ENCODE measurements around the gene SEPTIN1.
A peak's percentile ranks its signal among the peaks of the same experiment; 100 is the strongest.

Gene SEPTIN1, protein sequence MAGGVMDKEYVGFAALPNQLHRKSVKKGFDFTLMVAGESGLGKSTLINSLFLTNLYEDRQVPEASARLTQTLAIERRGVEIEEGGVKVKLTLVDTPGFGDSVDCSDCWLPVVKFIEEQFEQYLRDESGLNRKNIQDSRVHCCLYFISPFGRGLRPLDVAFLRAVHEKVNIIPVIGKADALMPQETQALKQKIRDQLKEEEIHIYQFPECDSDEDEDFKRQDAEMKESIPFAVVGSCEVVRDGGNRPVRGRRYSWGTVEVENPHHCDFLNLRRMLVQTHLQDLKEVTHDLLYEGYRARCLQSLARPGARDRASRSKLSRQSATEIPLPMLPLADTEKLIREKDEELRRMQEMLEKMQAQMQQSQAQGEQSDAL

DNA sequence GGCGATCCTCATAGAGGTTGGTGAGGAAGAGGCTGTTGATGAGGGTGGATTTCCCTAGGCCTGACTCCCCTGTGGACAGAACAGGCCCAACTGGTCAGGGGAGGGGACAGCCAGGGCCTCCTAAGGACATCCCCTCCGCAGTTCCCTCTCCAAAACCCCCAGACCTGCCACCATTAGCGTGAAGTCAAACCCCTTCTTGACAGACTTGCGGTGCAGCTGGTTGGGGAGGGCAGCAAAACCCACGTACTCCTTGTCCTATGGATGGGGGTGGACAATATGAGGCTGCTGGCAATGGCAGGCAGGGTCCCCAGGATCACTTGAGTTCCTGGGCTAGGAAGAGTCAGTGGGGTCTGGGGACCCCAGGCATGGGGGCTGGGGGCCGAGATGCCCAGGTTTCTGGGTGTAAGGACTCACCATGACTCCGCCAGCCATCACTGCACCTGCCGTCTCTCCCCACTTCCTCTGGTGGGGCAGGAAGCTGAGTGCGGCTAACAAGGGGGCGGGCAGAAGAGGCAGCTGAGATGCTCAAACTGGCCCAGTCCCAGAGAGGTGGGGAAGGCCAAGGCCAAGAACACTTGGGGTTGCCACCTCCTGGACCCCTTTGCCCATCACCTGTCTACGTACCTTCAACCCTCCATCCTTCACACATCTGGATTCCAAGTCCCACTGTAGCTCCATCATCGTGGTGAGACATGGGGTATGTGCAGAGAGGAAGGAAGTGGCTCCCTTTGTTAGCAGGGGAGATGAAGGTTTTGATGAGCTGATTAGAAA, at the start of gene SEPTIN1:
Gene SEPTIN1, minus strand, starts transcription at position 451 of the 771 bp plus-strand sequence. Its CDS starts 19 bp downstream, at position 432.
- peak; percentile 81 for DNase-seq (ENCODE audit: low spot score)

DNA sequence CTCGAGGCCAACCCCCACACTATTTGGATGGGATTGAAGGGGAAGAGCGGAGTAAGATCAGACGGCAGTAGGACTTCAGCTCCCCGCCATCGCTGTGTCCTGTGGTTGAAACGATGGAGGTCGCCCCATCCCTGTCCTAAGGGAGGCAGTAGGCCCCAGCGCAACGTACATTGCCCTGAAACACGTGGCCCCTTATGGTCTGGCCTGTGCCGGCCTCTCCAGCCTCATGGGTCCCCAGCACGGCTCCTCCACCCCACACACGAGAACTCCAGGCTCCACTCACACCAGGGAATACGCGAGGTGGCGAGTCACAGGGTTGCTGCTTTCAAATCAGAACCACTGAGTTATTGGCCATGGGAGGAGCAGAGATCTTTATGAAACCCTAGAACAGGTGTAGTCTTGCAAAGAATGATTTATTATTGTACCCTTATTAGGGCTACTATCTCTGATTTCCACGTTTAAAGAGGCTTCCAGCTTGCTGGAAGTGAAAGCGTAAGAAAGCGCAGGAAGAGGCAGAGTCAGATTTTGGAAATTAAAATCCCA, 48.1 kb upstream of the SEPTIN1 start:
- no peak for DNase-seq (ENCODE audit: low spot score)

DNA sequence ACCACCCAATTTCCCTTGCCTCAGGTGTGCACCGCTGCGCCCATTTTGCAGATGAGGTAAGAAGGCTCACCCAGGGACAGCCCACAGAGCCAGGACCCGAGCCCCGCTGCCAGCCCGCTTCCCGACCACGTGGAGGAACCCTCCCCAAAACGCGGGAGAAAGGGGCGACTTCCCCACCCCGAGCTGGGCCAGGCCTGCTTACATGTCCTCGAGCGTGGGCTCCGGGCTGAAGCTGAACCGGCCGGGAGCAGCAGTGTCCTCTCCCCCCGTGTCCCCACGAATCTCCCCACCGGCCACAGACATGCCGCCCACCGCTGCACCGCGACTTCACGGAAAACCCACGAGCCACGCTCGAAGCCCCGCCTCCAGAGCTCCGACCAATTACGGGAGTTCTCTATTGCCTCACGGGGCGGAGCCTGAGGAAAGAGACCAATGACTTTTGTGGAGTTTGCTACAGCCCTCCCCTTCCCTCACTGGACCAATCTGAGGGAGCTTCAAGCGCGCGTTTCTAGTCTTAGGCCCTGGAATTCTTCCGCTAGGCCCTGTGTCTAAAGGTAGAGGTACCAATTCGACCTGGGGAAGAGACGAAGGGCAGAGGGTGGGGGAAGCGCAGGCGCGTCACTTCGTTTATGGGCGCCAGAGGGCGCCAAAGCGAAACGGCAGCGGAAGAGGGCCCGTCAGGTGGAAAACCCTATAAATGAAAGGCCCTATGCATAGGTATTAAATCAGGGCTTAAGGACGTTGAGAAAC, 47.5 kb upstream of the SEPTIN1 start, which contains the start of gene DCTPP1:
Gene DCTPP1, minus strand, starts transcription at position 353 of the 750 bp plus-strand sequence. Its CDS starts 50 bp downstream, at position 303.
- peak; percentile 100 for DNase-seq (ENCODE audit: low spot score)

DNA sequence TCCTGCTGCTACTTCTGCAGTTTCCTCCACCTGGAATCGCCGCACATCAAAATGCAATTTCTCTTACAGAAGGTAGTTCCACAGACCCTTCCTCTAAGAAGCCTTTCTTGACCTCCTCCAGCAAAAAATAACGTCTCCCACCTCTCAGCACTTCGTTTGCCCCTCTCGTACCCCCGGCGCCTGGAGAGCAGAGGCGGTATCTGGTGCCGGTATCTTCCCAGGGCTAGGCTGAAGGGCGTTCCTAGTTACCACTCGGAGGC, 47.0 kb upstream of the SEPTIN1 start:
- no peak for DNase-seq (ENCODE audit: low spot score)

DNA sequence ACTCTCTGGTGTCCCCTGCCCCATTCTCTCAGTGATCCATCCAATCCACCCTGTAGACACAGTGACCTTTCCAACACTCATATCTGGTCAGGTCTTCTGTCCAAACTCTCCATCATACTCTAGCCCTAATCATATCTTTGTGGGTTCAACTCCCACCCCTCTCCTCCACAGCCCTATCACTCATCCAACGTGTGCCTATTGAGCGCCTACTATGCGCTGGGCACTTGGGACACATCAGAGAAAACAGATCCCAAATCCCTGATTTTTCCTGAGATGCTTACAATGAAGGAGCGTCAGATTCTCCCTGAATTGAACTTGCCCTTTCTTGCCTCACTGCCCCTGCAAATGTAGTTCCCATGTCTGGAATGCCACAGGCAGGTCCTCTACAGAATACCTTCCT, 45.7 kb upstream of the SEPTIN1 start:
- no peak for DNase-seq (ENCODE audit: low spot score)

DNA sequence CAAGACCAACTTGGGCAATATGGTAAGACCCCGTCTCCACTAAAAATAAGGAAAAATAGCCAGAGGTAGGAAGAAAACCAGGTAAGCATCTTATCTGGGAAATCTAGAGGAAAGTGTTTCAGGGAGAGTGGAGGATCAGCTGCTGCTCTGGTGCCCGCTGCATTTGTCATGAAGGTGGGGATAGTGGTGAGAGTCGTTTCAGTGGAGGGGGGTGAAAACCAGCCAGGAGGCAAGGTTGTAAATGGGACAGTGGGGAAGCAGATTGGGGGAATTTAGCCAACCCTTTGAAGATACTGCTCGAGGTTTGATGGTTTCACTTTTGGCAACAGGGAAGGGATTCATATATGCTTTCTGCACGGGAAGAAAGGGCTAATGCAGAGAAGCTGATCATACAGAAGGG, 38.6 kb upstream of the SEPTIN1 start:
- no peak for DNase-seq (ENCODE audit: low spot score)

DNA sequence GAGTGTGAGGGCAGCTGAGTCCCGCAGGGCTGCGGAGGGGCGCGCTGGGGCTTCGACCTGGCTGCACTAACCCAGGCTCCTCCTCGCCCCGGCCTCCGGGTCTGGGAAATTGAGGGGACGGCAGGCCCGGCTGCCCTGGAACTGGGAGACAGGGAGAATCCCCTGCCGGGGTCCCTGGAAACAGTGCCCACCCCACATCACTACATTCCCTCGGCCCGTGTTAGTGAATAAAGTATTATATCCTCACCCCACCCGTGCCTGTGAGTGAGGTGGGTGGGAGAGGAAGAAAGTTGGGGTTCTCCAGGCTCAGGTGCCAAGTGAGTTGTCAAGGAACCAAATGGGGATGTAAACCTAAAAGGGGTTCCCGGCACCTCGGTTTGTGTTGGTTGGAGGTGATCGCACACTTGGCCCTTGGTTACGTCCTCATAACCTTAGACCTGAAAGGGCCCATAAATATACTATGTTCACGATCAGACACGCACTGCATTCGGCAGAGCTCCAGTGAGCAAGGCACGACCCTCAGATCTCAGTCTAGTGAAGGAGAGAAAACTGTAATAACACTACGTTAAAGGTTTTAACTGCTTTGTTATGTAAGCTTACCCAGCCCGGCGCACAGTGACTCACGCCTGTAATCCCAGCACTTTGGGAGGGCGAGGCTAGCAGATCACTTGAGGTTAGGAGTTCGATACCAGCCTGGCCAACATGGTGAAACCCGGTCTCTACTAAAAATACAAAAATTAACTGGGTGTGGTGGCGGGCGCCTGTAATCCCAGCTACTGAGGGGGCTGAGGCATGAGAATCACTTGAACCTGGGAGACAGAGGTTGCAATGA, 36.2 kb upstream of the SEPTIN1 start:
- DNase-seq (ENCODE audit: low spot score), result no peak

DNA sequence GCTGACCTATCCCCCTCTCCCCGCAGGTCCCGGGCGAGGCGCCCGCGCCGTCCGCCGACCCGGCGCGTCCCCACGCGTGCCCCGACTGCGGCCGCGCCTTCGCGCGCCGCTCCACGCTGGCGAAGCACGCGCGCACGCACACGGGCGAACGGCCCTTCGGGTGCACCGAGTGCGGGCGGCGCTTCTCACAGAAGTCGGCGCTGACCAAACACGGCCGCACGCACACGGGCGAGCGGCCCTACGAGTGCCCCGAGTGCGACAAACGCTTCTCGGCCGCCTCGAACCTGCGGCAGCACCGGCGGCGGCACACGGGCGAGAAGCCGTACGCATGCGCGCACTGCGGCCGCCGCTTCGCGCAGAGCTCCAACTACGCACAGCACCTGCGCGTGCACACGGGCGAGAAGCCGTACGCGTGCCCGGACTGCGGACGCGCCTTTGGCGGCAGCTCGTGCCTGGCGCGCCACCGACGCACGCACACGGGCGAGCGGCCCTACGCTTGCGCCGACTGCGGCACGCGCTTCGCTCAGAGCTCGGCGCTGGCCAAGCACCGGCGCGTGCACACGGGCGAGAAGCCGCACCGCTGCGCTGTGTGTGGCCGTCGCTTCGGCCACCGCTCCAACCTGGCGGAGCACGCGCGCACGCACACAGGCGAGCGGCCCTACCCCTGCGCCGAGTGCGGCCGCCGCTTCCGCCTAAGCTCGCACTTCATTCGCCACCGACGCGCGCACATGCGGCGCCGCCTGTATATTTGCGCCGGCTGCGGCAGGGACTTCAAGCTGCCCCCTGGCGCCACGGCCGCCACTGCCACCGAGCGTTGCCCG, 35.4 kb upstream of the SEPTIN1 start:
- DNase-seq (ENCODE audit: low spot score), result peak; percentile 80

DNA sequence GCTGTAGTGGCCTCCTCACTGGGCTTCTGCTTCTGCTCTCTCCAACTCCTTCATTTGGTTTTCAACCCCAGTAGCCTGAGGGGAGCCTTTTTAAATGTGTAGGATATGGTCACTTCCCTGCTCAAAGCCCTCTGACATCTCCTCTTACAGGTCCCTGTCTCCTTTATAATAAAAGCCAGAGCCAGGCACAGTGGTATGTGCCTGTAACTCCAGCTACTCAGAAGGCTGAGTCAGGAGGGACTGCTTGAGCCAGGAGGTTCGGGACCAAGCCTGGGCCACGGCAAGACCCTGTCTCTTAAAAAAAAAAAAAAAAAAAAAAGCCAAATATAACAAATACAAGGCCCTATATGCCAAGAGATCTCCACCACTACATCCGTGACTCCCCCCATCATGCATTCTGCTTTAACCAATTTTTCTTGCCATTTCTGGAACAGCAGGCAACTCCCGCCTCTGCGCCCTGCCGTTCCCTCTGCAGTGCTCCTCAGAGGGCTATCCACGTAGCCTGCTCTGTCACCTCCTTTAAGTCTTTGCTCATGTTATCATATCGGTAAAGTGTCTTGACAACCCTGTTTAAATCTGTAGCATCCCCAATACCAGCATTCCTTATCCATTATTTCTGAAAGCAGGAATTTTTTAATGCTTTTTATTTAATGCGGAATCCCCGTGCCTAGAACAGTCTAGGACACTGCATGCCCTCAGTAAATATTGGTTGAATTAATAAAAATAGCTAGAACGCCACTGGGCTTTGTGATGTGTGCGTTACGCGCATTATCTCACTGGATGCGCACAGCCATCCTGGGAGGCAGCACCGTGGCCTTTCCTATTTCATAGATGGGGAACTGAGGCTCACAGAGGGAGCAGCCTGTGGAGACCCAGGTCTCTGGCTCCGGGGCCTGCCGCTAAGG, 34.5 kb upstream of the SEPTIN1 start:
- DNase-seq (ENCODE audit: low spot score), result no peak

DNA sequence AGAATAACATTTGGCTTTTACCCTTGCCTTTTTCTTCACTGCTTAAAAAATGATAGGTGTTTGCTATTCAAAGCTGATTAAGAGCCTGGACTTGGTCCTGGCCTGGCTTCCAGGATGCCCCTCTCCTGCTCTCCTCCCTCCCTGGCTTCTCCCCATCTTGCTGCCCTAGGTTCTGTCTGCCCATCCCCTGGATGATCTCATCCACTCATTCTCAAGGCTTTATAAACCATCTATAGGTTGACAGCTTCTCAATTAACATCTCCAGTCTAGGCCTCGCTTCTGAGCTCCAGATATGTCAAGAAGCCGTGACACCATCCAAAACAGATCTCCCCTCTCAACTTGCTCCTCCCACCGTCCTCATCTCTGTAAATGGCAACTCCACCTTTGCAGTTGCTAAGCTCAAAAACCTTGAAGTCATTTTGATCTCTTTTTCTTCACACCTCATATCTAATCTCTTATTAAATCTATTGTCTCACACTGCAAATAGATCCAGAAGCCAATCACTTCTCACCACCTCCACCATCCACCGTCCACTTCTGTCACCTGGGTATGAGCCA, 33.8 kb upstream of the SEPTIN1 start:
- DNase-seq (ENCODE audit: low spot score), result no peak

DNA sequence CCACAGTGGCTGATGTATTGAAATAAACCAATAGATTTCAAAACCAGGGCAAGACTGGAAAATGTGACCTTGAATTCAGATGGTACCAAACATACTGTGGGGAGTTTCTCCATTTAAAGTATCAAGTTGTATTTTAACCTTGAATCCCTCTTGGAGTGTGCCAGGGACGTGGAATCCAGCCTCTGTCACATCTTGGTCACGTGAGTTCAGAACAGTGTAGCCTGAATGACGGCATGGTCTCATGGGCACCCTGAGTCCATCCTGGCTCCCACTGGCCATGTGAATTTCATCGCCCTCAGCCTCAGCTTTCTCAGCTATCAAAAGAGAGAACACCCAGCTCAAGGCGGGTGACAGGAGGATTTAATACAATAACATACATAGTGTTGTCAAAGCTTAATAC, 31.8 kb upstream of the SEPTIN1 start:
- no peak for DNase-seq (ENCODE audit: low spot score)

DNA sequence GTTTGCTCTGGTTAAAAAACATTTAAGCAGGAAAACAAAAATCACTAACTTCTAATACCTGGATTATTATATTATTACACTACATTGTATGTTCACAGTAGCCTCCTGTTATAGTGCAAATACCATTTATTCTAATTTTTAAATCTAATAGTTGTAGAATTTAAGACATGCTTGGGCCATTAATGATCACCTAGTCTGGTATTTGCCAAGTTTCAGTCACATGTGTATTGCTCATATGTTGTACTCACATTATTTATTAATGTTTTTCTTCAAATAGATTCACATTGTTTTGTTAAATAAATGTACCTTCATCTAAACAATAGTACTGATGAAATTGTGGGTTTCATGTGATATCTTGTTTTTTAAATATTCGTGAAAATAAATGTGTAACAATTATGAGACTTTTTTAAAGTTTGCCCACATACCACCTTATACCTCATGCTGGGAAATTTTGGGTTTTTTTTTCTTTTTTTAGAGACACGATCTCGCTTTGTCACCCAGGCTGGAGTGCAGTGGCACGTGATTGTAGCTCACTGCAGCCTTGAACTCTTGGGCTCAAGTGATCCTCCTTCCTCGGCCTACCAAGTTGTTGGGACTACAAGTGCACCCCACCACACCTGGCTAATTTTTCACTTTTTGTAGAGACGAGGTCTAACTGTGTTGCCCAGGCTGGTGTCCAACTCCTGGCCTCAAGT, 30.9 kb upstream of the SEPTIN1 start:
- DNase-seq (ENCODE audit: low spot score), result no peak

DNA sequence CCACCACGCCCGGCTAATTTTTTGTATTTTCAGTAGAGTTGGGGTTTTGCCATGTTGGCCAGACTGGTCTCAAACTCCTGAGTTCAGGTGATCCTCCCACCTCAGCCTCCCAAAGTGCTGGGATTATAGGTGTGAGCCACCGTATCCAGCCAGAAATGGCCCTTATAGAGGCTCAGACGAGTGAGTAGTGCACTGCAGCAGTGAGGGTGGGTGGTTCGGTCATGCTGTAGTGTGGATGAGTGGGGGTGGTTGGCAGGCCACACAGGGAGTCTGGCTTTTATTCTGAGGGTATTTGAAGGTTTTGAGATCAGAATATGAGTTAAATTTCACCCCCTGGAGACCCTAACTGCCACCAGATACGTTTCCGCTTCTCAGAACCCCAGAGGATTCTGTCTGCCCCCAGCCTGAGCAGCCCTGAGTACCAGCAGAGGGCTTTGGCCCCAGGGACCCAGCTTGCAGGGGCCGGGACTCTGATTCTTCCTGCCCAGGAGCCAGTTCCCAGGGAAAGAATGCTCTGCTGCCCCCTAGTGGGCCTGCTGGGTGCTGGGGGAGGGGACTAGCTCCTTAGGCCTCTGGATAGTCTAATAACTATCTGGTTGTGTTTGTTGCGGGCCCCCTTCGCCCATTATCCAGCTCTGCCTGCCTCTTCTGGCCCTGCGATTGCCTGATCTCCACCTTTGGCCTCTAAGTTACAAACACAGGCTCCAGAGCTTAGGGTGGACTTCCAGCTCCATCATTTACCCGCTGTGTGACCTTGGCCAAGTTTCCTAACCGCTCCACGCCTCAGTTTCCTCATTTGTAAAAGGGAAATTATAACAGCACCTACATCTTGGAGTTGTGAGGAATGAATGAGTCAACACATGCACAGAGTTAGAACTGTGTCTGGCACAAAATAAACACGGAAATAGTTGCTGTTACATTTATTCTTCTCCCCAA, 27.0 kb upstream of the SEPTIN1 start:
- peak; percentile 96 for DNase-seq (ENCODE audit: low spot score)

DNA sequence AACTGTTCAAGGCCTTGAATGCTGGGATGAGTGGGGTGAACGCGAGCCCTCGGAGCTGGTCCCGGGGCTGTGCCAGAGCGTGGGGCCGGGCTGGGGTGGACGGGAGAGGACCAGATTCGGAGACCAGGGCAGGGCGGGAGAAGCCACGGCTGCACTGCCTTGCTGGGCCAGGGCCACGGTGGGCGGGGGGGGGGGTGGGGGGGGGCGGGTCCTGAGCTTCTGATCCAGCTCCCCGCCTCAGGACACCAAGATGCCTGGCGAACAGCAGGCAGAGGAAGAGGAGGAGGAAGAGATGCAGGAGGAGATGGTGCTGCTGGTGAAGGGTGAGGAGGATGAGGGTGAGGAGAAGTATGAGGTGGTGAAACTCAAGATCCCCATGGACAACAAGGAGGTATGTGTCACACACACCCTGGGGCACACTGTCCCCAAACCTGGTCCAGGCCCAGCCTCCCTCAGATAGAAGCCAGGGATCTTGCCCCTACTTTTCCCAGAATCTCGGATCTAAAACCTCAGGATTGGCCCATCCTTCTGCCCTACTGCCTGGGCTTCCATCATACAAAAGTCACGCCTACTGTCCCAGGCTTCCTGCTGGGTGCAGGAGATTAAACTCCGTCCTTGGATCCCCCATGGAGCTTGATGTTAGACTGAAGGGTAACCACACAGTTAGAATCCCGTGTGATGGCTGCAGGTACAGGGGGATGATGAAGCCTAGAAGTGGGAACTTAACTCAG, 25.6 kb upstream of the SEPTIN1 start:
- peak; percentile 27 for DNase-seq (ENCODE audit: low spot score)

DNA sequence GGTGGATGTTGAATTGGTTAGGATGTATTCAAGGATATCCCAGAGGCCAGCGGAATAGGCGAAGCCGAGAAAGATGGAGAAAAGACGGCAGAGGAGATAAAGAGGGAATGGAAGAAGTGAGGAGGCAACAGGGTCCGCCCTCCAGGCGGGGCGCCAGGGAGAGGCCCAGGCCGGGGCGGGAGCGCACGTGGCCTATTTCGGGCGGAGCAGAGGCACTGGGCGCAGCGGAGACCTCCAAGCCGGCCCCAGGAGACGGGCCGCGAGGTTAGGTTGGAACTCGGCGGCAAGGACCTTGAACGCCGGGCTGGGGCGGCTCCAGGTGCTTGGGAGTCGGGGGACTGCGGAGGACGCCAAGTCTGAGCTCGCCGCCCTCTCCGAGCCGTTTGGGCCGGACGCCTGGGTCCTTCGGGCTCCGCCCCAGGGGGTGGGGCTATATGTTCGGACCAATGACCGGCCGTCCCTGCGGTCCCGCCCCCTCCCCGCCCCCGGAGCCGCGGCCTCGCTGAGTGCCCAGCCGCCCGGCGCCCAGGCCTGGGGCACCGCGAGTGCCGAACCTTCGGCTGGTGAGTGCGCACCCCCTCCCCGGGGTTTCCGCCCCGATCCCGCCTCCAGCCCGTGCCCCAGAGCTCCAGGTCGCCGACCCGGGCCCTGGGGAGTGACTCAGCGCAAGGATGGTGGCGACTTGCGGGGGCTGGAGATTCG, 24.9 kb upstream of the SEPTIN1 start, which contains the start of gene ZNF771:
Gene ZNF771, plus strand, starts transcription at position 505 of the 702 bp plus-strand sequence. CDS start 448 bp downstream, outside the sequence.
- DNase-seq (ENCODE audit: low spot score), result peak; percentile 92

DNA sequence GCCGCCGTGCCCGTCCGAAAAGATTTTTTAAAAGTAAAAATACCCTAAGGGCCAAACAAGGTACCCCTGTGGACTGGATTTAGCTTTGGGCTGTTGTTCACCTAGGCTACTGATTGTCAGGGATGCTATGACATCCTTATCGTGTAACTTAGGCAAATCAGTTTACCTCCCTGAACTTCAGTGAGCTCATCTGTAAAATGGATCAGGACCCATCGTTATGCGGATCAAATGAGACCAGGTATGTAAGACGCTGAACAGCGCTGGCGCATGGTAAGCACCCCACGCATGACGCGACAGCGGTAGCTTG, 24.4 kb upstream of the SEPTIN1 start:
- no peak for DNase-seq (ENCODE audit: low spot score)
